NCI-H2107 treated with DMSO at 0.1 percent for 48 hours (cell line): ENCODE data around the gene DNPH1.

Source experiments
- DNase-seq: peaks from one replicate; lab custom pipeline; 2025; ENCODE audit not compliant: unreplicated experiment; lab: John Stamatoyannopoulos, UW

The DNPH1 gene

DNA sequence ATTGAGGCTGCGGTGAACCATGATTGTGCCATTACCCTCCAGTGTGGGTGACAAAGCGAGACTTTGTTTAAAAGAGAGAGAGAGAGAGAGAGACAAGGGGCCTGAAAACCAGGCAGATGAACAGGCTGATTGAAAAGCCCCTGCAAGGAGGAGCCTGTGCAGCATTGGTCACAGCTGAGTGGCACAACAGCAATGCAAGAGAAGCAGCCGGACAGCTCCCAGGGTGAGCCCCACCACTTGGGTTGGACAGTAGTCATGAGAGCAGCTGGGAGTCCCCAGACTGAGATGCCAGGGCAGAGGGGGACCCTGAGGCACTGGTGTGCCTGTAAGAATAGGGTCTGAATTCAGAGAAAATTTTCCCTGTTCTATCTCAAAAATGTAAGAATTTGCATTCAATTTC lies 10.2 kb downstream of the DNPH1 start:
- no peak for DNase-seq

DNA sequence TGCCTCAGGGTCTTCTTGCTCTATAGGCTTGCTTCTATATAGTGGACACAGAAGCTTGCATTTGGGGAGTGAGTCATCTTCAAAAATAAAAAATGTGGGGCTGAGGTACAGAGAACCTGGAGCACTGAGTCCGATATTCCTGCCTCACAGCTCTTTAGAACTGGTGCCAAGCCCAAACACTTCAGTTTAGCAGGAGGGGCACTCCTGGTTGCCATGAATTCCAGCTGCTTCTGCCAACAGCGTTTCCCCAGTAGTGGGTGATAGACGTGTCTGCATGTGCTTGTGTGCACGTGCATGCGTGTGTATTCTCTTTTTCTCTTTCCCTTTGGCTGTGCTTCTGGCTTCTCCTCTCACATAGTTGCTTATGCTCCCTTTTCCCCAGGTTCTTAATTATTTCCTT lies 11.9 kb downstream of the DNPH1 start:
- DNase-seq = no peak

DNA sequence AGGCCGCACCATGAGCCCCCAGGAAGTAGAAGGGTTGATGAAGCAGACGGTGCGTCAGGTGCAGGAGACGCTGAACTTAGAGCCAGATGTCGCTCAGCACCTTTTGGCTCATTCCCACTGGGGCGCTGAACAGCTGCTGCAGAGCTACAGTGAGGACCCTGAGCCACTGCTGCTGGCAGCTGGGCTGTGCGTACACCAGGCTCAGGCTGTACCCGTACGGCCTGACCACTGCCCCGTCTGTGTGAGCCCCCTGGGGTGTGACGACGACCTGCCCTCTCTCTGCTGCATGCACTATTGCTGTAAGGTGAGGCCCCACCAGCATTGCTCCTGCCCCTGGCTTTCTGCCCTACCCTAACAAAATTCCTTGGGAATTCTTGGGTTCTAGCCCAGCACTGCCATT lies 13.1 kb downstream of the DNPH1 start:
- DNase-seq = no peak

DNA sequence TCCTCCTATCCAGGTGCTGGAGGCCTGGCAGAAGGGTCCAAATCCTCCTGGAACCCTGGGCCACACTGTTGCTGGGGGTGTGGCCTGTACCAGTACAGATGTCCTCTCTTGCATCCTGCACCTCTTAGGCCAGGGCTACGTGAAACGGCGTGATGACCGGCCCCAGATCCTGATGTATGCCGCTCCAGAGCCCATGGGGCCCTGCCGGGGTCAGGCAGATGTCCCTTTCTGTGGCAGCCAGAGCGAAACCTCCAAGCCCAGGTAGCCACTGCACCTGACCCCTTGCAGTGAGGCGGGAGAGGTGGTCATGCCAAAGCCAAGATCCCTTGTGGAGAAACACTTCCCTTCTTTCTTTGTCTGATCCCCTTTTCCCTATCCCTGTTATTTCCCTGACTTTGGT lies 14.2 kb downstream of the DNPH1 start:
- DNase-seq = no peak

DNA sequence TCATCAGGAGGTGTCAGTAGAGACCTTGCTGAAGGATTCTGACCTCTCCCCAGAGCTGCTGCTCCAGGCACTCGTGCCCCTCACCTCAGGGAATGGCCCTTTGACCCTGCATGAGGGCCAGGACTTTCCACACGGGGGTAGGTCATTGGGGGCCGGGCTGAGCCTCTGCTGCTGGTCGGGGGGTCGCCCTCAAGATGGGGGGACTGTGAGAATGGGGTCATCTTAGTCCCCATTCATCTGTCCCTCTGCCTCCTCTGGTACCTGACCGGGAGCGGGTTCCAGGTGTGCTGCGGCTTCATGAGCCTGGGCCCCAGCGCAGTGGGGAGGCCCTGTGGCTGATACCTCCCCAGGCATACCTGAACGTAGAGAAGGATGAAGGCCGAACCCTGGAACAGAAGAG lies 15.8 kb downstream of the DNPH1 start:
- no peak for DNase-seq

DNA sequence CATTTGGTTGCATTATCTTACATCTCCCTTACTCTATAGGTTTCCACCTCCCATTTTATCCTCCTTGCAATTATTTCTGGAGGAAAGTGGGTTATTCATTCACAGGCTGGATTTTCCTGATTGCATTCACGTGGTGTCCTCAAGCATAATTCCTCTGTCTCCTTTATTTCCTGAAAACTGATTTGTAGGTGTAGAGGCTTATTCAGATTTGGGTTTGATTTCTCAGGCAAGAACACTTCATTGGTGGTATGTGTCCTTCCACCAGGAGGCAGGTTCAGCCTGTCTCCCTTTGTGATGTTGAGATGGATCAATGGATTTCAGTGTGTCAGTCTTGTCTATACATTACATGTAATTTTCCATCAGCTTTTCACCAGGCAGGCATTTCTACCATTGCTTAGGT lies 17.3 kb downstream of the DNPH1 start:
- DNase-seq = no peak

DNA sequence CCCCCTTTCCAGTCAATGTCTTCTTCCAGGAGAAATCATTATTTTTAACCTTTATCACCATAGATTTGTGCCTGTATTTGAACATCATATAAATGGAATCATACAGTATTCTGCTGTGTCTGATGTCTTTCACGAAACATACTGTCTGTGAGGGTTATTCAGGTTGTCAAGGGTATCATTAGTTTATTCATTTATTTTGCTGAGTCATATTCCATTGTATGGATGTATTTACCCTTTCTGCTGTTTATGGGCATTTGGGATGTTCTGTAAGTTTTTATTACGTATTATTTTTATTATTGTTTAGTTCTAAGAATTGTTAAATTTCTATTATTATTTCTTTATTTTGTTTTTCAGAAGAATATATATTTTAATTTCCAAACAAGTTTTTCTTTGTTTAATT lies 22.0 kb downstream of the DNPH1 start:
- DNase-seq = no peak

DNA sequence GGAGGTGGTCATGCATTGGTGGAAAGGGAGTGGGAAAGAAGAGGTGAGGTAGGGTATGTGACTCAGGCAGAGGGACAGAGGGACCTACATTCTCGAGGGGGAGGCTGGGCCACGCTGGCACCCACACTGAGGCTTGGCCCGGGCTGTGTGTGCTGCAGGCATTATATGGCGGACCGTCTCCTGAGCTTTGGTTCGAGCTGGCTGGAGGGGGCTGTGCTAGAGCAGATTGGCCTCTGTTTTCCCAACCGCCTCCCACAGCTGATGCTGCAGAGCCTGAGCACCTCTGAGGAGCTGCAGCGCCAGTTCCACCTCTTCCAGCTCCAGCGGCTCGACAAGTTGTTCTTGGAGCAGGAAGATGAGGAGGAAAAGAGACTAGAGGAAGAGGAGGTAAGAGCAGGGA lies 23.4 kb downstream of the DNPH1 start:
- DNase-seq = no peak

DNA sequence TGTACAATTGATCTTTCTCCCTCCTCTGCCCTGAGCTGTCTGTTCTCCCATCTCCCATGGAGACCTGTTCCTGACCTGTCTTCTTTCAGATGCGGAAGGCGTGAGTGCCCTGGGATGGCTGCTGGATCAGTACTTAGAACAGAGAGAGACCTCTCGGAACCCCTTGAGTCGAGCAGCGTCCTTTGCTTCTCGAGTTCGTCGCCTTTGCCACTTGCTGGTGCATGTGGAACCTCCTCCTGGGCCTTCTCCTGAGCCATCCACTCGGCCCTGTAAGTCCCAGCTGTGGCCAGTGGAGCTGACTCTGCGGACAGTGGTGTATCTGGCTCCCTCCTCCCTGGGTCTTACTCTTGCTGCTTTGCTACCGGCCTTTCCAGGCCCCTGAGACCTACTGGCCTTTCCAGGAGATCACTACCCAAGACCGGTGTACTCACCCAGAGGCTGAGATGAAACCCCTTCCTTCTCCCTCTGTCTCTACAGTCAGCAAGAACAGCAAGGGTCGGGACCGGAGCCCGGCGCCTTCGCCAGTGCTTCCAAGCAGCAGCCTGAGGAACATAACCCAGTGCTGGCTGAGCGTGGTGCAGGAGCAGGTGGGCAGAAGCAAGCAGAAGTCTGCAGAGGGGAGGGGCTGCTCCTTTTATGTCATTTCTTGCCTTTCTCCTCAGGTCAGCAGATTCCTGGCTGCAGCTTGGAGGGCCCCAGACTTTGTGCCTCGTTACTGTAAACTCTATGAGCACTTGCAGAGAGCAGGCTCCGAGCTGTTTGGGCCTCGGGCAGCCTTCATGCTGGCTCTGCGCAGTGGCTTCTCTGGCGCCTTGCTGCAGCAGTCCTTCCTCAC lies 24.8 kb downstream of the DNPH1 start:
- DNase-seq = no peak

DNA sequence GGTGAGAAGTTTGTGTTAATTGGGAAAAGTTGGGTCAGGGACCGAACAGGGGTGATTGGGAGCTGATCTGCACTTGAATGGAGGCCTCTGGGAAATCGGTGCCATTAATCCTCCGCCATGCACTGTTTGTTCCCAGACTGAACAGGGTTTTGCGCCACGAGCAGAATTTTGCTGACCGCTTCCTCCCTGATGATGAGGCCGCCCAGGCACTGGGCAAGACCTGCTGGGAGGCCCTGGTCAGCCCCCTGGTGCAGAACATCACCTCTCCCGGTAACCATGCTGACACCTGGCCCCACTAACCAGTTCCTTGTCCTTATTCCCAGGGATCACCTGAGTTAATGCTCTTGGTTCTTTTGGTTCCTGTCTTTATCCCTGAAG lies 25.6 kb downstream of the DNPH1 start:
- DNase-seq = no peak

DNA sequence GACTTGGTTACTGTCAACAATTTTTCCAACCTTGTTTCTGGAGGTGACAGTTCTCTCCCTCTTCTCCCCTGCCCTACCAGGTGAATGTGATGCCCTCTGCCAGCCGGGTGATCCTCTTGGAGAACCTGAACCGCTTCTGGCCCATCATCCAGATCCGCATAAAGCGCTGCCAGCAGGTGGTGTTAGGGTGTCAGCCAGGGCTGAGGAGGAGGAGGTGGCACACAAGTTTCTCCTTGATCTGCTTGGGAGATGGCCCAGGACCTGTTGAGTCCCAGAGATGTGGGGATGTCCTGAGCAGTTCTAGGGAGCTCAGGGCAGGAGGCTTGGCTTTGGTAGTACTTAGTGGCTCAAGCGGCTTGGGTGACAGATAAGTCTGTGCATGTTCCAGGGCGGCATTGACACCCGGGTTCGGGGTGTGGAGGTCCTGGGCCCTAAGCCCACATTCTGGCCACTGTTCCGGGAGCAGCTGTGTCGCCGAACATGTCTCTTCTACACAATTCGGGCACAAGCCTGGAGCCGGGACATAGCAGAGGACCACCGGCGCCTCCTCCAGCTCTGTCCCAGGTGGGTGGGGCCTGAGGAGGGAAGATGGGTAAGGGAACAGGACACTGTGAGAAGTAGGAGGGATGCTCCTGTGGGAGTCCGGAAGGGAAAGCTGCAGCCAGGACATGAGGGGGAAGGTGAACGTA lies 26.1 kb downstream of the DNPH1 start:
- DNase-seq = no peak

DNA sequence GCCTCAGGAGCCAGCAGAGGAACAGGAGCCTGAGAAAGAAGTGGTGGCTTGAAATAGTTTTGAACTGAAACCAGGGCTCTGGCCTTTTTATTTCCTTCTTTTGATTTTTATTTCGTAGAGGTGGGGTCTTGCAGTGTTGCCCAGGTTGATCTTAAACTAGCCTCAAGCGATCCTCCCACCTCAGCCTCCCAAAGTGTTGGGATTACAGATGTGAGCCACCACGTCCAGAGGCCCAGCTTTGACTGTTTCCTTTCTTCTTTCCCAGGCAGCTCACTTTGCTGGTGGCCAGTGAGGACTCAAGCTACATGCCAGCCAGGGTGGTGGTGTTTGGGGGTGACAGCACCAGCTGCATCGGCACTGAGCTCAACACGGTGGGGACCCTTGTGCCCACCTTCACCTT lies 26.8 kb downstream of the DNPH1 start:
- no peak for DNase-seq

DNA sequence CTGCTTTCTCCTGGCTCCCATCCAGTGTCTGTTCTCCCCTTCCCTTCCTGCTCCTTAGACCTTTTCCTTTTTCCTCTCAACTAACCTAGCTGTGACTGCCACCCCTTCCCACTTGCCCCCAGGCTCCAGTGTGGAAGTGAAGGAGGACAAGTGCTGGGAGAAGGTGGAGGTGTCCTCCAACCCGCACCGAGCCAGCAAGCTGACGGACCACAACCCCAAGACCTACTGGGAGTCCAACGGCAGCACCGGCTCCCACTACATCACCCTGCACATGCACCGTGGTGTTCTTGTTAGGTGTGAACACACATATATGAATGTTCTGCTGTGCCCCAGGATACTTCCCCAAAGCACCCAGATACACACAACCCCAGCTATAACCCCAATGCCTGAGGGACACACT lies 28.7 kb downstream of the DNPH1 start:
- no peak for DNase-seq

DNA sequence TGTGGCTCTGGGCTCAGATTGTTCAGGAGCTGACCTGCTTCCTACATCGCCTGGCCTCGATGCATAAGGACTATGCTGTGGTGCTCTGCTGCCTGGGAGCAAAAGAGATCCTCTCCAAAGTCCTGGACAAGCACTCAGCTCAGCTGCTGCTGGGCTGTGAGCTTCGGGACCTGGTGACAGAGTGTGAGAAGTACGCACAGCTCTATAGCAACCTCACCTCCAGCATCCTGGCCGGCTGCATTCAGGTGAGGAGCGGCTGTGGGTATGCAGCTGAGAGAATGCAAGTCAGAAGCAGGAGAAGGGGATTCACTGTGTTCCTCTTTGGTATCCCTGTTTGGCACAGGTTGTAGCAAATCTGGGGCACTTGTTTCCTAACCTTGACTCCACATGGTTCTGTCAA lies 29.4 kb downstream of the DNPH1 start:
- DNase-seq = no peak

DNA sequence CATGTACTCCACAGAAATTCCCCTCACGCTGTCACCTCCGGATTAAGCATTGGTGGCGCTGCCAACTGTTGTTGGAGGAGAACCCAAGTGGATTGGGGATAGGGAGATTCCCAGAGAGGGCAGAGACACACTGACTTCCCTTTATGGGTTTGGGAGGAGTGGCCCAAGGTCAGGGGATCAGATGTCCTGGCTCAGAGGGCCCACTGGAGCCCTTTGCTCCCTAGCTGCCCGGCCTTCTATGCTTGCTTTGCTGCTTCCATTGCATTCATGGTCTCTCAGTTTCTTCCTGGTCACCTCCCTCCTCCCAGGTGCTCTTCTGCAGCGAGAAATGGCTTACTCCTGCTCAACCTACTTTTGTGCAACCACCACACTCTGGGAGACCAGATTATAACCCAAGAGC lies 32.9 kb downstream of the DNPH1 start:
- no peak for DNase-seq

DNA sequence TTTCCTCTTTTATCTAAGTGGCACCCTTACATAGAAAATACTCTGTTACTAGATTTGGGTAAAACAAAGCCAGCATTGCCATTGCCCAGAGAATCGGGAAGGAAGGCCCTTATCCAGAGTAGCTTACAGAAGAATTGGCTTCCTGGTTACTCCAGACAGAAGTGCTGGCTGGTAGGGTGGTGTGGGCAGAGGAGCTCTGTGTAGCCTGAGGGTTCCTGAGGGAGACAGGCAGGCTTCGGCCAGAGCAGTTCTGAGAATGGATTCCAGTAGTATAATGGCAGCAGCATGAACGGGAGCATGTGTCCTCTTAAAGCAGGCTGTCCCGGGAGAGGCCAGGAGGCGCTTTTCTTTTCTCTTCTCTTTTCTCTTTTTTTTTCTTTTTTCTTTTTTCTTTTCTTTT lies 35.4 kb downstream of the DNPH1 start:
- no peak for DNase-seq

DNA sequence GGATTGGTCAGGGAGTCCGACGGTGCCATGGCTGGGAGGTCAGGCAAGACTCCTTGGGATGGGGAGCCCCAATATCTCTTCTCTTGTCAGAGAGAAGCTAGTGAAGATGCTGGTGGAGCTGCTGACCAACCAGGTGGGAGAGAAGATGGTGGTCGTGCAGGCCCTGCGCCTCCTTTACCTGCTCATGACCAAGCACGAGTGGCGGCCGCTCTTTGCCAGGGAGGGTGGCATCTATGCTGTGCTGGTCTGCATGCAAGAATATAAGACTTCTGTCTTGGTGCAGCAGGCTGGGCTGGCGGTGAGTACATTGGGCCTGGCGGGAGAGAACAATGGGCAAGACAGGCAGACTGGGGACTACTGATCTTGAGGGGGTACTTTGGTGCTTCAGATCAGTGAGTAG lies 36.4 kb downstream of the DNPH1 start:
- DNase-seq = no peak

DNA sequence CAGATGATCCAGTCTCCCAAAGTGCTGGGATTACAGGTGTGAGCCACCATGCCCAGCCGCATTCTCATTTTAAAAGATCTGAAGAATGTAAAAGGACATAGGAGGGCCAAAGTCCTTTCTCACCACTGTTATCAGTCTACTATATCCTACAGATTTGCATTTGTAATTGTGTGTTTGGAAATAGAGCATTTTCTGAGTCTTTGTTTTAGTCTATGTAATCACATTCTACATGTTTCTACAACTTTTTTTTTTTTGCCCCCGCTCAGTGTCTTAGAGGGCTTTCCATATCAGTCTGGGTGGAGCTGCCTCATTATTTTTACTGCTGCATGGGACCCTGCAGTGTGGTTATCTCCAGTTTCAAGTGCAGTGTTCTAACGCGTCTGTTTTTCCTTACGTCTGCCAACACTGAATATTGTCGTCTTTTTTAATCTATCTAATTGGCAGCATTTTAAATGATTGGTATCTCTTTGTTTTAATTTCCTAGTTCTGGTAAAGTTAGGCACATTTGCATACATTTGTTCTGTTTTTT lies 39.4 kb downstream of the DNPH1 start:
- DNase-seq = no peak

DNA sequence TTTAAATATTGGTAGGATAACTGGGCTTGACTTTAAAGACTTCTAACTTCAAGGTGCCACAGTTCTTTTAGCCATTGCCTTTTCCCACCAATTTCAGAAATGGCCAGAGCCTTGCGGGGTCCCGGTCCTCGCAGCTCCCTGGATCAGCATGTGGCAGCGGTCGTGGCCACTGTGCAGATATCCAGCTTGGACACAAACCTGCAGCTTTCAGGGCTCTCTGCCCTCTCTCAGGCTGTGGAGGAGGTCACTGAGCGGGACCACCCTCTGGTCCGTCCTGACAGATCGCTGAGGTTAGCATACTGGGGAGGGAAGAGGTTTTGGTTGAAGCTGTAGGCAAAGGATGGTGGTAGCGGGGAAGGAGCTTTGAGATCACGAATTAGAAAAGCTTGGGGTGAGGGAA lies 40.9 kb downstream of the DNPH1 start:
- no peak for DNase-seq

DNA sequence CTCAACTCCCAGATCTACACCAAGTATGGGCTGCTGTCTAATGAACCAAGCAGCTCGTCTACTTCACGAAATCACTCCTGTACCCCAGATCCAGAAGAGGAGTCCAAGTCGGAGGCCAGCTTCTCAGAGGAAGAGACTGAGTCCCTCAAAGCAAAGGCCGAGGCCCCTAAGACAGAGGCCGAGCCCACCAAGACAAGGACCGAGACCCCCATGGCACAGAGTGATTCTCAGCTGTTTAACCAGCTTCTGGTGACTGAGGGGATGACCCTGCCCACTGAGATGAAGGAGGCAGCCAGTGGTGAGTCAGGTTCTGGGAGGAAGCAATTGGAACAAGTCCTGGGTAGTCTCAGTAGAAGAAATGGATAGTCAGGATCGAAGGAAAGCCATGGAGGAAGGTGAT lies 41.5 kb downstream of the DNPH1 start:
- no peak for DNase-seq

DNA sequence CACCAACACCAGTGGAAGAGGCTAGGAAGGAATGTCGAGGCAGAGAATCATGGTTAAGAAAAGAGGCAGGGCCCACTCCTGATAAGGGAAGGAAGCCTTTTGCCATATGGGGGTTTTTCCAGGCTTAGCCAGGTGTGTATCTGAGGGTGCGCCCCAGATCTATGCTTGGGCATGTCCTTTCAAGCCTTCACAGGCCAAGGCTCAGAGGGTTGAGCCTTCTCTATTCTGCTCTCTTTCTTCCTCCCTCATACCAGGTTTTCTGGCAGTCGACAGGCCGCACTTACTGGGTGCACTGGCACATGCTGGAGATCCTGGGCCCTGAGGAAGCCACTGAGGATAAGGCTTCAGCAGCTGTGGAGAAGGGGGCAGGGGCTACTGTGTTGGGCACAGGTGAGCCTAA lies 42.6 kb downstream of the DNPH1 start:
- DNase-seq = no peak

DNA sequence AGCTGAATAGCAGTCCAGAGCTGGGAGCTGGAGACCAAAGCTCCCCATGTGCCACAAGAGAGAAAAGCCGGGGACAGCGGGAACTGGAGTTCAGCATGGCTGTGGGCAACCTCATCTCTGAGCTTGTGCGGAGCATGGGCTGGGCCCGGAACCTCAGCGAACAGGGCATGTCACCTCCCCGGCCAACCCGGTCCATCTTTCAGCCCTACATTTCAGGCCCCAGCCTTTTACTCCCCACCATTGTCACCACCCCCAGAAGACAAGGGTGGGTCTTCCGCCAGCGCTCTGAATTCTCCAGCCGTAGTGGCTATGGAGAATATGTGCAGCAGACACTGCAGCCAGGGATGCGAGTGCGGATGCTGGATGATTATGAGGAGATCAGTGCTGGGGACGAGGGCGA lies 43.3 kb downstream of the DNPH1 start:
- DNase-seq = no peak
